ENCODE data around the gene MEGF9. TPM values are rescaled to one million over a fixed set of nuclear protein-coding genes. Genes with fewer than 3 reads are reported as not detected.

The MEGF9 gene
- total and polyA plus RNA-seq, 2 of the 13 experiments (the other 11 are each of a cell fraction or from before 2014, with no cell fraction given) = 3.1 to 3.3 TPM

GRCh38 chr9:120571443-120572257 lies 142.6 kb downstream of the MEGF9 start (continued):
- peak; percentile 84; the same call in 1 of the 2 replicates for TF ChIP-seq CBX5 (CRISPR knock-in tag; IDR thresholded peaks at IDR 0.05; ENCODE audit: borderline replicate concordance)
- no peak for TF ChIP-seq ZNF326 (CRISPR knock-in tag; IDR thresholded peaks at IDR 0.05; ENCODE audit: borderline replicate concordance)
- peak; percentile 87 for TF ChIP-seq ZNF614 (CRISPR knock-in tag; IDR thresholded peaks at IDR 0.05; ENCODE audit: borderline replicate concordance)
- TF ChIP-seq ZNF441 (CRISPR knock-in tag; IDR thresholded peaks at IDR 0.05; ENCODE audit: borderline replicate concordance) = no peak; the same call in 1 of the 2 replicates
- TF ChIP-seq ZSCAN25 (CRISPR knock-in tag; IDR thresholded peaks at IDR 0.05) = peak; percentile 62; the same call in 1 of the 2 replicates
- TF ChIP-seq ADNP (CRISPR knock-in tag; IDR thresholded peaks at IDR 0.05) = no peak
- TF ChIP-seq FOXA3 (CRISPR knock-in tag; IDR thresholded peaks at IDR 0.05) = peak; percentile 95
- TF ChIP-seq TRIM22 (IDR thresholded peaks at IDR 0.05) = no peak
- peak; percentile 81; the same call in 1 of the 2 replicates for TF ChIP-seq AKAP8 (CRISPR knock-in tag; IDR thresholded peaks at IDR 0.05)
- 0 out of 2 replicates have a peak, but pooled peaks have one; percentile 60 for TF ChIP-seq ZFP36L1 (CRISPR knock-in tag; IDR thresholded peaks at IDR 0.05)
- TF ChIP-seq ZNF580 (CRISPR knock-in tag; IDR thresholded peaks at IDR 0.05; ENCODE audit: borderline replicate concordance, low read depth) = peak; percentile 66; the same call in 1 of the 2 replicates
- peak; percentile 93 for TF ChIP-seq CEBPB (IDR thresholded peaks at IDR 0.05; ENCODE audit: borderline replicate concordance, low read depth, low read length)
- no peak for TF ChIP-seq KLF15 (CRISPR knock-in tag; IDR thresholded peaks at IDR 0.05; ENCODE audit: borderline replicate concordance)
- no peak for TF ChIP-seq EZH2 (conservative IDR thresholded peaks at IDR 0.05; ENCODE audit: low read depth, low read length)
- TF ChIP-seq KIAA2018 (CRISPR knock-in tag; IDR thresholded peaks at IDR 0.05; ENCODE audit: borderline replicate concordance) = no peak
- TF ChIP-seq ZNF343 (CRISPR knock-in tag; IDR thresholded peaks at IDR 0.05) = no peak
- TF ChIP-seq ZNF10 (CRISPR knock-in tag; IDR thresholded peaks at IDR 0.05; ENCODE audit: borderline replicate concordance, low read depth) = no peak
- peak; percentile 19 for TF ChIP-seq JARID2 (CRISPR knock-in tag; IDR thresholded peaks at IDR 0.05; ENCODE audit: insufficient replicate concordance)
- peak; percentile 78 for TF ChIP-seq TBL1XR1 (IDR thresholded peaks at IDR 0.05; ENCODE audit: borderline replicate concordance, low read length, partially characterized antibody)
